ENCODE data around the gene MRI1.

- TF ChIP-seq CTCF (conservative IDR thresholded peaks at IDR 0.05; ENCODE audit: low read depth in 2 of 2) (no peak), REST (IDR thresholded peaks at IDR 0.05; ENCODE audit: unreplicated experiment) (no peak), ZNF331 (CRISPR knock-in tag; IDR thresholded peaks at IDR 0.05; ENCODE audit: low read depth) (no peak), POLR2AphosphoS5 (IDR thresholded peaks at IDR 0.05; ENCODE audit: low read depth) (no peak), EZH2phosphoT487 (IDR thresholded peaks at IDR 0.05; ENCODE audit: unreplicated experiment) (no peak)
Observed at GRCh38 chr19:13794398-13794756, 30.1 kb downstream of the MRI1 start.

Data from GM23338 (cell line).